Fibroblast of skin of right quadriceps (primary cell): ENCODE data around the gene TPGS1.
"Not testable (repeated sequence)": the region's sequence is repeated elsewhere in the genome, so short reads cannot be mapped to it uniquely, and the experiment has no call there.

Experiments
- DNase-seq: peaks from one replicate; pipeline ENCODE4 v3.0.0-alpha.2; 2013

Gene TPGS1

DNA sequence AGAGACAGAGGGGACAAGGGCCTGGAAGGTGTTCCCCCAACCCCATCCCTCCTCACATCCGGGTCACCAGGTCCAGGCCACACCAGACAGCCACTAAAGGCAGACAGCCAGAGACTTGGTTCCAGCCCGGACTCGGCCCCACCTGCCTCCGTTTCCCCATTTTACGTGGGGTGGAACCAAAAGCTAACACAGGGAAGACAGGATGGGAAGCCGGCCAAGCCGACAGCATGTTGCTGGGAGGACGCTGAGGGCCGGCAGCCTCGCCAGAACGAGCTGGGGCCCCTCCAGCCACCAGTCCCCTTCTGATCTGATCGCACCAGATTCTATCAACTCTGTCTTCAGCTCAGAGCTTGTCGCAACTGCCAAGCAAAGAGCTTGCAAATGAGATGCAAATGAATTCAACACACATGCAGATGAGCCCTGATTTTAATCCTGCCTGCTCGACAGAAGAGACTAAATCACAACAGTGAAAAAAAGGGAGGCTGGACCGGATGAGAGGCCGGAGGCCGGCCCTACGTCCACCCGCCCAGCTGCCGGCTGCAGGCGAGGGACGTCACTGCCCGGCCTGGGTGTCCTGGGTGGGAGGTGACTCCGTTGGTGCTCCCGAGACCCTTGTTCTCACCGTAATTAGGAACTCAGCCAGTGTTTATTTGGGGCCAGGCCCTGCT, 28.9 kb upstream of the TPGS1 start:
- no peak for DNase-seq

DNA sequence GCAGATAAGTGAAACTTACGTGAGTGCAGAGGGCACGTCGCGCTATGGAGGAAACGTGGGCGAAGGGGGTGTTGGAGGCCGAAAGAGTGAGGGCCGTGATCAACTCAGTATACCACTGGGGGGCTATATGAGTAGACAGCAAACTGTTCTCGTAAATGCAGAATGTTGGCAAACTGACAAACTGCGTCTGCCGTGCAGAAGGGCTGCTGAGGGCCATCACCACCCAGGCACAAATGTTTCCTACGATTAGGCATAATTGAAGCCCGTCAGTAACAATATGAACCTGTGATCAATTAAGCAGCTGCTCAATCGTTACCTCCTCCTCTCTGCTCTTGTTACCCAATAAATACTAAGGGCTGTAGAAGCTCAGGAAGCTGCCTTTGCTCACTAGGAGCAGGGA, 28.3 kb upstream of the TPGS1 start:
- DNase-seq, result peak; percentile 12

DNA sequence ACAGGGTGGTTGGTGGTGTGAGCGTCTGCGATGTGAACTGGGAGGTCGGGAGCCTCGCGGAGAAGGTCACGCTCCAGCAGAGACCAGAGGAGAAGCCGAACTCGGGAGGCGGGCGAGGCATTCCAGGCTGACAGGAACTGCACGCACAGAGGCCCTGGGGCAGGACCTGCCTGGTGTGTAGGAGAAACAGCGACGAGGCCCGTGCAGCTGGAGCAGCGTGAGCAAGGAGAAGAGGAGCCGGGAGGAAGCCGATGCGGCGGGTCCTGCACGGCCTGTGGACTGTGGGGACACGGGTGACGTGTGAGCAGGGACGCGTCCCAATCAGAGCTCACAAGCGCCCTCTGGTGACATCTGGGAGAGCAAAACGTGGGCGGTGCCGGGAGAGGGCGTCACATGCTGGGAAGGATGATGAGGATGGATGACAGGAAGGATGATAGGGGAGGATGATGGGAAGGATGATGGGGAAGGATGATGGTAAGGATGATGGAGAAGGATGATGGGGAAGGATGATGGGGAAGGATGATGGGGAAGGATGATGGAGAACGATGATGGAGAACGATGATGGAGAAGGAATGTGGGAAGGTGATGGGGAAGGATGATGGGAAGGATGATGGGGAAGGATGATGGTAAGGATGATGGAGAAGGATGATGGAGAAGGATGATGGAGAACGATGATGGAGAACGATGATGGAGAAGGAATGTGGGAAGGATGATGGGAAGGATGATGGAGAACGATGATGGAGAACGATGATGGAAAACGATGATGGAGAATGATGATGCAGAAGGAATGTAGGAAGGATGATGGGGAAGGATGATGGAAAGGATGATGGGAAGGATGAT, 27.1 kb upstream of the TPGS1 start:
- DNase-seq, result peak; percentile 49

DNA sequence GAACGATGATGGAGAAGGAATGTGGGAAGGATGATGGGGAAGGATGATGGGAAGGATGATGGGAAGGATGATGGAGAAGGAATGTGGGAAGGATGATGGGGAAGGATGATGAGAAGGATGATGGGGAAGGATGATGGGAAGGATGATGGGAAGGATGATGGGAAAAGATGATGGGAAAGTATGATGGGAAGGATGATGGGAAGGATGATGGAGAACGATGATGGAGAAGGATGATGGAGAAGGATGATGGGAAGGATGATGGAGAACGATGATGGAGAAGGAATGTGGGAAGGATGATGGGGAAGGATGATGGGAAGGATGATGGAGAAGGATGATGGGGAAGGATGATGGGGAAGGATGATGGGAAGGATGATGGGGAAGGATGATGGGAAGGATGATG, 26.2 kb upstream of the TPGS1 start:
- DNase-seq, result not testable (repeated sequence)

DNA sequence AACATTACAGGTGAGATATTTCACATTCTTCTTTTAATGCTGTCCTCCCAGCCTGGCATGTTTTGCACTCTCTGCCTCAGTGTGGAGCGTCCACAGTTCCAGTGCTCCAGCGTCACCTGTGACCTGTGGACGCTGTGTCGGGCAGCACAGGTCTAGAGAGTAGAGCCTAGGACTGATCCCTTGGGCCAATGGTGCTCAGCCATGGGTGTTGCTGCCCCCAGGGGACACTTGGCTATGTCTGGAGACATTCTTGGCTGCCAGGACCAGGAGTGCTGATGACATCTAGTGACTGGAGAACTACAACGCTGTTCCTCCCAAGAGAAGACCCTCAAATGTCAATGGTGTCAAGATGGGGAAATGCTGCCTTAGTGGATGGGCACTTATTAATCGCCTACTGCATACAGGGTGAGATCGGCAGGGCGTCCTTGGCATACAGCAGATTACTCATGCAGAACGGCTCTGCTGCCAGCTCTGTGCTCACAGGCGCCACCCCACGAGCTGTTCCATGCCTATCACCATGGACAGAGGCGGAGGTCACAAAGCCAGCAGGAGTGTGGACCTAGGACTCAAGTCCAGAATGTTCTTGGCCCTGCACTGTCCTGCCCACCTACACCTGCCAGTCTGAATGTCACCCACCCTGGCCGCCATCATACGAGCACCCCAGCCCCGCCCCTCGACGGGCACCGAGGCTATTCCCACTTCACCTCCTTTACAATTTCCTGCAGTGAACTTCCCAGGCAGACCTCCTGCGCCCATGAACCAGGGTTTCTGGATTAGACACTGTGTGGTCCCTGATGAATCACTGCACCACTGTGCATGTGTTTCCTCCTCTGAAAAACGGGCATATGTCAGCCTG, 24.9 kb upstream of the TPGS1 start:
- DNase-seq, result no peak

DNA sequence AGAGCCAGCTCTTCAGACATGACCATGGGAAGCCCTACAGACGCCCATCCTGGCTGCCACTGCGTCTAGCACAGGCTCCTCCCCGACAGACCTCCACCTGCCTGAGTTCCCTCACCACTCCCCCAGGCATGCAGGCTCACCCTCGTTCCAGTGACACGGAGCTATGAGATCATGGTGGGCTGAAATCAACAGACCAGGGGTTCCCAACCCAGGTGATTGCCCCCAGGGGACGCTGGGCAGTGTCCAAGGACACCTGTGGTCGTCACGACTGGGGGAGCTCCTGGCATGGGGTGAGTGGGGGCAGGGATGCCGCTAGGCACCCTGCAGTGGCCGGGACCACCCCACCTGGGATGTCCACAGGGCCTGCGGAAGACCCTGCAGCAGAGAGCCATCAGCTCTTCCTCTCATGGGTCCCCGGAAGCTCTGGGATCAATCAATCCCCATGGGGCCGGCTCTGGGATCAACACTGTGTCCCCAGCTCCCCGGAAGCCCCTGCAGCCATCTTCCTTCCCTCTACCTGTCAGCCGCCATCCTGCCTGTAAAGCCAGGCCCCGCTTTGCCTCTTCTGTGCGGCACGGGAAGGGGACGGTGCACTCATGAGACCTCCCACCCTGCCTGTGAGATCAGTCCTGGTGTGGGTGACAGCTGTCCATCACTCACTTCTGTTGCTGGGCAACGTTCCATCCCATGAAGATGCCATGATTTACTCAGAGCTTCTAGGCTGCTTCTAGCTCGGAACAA, 23.8 kb upstream of the TPGS1 start:
- no peak for DNase-seq

DNA sequence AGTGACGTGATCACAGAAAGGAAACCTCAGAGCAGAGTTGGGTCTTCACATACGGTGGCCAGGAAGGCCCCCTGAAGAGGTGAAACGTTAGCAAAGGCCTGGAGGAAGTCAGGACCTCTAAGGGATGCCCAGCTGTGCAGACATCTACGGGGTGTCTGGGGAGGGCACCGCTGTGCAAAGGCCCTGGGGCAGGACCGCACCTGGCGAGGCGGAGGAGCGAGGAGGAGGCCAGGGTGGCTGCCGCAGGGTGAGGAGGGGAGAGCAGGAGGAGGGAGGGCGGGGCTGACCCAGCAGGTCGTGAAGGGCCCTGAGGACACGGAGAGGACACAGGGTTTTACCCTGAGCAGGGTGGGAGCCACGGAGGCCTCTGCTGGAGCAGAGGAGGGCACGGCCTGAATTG, 22.8 kb upstream of the TPGS1 start:
- no peak for DNase-seq

DNA sequence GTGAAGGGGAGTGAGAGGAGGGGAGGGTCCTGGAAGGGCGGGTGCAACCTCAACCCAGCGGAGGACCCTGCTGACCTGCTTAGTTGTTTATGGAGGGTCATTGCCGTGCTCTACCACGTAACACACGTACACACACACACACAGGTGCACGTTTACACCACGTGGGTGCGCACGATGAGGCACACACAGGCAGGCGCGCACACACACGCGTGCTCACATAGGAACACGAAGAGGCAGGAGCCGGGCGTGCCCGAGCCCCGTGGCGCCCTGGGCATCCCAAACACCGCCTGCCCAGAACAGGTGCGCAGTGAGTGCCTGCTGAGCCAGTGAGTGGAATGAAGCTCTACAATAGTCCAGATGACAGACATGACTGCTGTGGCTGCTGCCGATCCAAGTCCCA, 22.2 kb upstream of the TPGS1 start:
- no peak for DNase-seq

DNA sequence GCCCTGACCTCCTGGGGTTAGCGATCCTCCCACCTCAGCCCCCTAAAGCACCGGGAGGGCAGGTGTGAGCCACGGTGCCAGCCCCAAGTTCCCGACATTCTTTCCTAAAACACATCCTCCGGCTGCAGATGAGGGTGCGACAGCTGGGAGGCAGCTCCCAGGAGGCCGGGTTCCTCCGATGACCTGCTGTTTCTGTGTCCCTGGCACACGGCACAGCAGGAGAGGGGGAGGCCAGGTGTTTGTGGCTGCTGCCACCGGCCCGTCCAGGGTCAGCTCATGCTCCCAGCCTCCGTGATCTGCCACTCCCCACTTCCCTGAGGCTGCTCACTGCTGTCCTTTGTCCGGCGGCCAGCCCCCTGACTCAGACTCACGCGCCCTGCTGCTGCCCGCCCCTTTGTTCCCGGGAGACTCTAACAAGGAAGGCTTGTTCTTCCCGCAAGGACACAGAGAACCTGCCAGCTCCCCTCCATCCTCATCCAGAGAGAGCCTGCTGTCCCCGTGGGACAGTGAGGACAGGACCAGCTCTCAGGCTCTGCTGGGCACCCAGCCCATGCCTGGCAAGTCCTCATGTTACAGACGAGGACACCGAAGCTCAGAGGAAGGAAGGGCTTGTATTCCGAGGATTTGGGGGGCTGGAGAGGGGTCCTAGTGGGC, 21.6 kb upstream of the TPGS1 start:
- DNase-seq, result no peak

DNA sequence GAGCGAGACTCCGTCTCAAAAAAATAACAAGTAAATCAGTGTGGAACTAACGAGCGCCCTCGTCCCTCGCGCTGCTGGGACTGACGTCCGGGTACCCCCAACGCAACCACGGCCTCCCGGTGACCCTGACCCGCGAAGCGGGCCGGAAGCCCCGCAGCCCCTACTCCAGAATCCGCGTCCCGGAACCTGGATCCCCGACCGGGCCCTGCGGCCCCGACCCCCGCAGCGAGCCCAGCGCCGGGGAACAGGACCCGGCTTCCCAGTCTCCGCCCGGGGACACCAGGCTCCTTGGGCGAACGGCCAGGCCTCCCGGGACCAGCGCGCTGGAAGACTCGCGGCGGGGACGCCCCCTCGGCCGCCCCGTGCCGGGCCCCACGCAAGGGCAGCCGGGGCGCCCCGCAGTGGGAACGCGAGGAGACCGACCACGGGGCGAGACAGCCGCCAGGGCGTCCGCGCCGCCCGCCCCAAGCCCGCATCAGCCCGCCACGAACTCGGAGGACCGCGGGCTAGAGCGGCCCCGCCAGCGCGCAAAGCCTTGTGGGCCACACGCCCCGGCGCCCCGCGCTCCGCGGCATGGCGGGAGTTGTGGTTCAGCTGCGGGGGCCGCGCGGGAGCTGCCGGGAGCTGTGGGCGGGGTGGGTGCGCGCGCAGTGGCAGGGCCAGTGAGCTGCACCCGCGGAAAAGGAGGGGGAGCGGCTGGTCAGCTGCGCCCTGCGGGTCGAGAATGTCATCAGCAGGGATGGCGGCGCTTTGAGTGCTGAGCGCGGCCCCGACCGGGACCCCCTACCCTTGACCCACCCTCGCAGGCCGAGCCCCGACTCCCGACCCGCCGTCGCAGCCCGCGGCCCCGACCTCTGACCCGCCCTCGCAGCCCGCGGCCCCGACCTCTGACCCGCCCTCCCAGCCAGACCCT, 18.5 kb upstream of the TPGS1 start:
- peak; percentile 94 for DNase-seq

DNA sequence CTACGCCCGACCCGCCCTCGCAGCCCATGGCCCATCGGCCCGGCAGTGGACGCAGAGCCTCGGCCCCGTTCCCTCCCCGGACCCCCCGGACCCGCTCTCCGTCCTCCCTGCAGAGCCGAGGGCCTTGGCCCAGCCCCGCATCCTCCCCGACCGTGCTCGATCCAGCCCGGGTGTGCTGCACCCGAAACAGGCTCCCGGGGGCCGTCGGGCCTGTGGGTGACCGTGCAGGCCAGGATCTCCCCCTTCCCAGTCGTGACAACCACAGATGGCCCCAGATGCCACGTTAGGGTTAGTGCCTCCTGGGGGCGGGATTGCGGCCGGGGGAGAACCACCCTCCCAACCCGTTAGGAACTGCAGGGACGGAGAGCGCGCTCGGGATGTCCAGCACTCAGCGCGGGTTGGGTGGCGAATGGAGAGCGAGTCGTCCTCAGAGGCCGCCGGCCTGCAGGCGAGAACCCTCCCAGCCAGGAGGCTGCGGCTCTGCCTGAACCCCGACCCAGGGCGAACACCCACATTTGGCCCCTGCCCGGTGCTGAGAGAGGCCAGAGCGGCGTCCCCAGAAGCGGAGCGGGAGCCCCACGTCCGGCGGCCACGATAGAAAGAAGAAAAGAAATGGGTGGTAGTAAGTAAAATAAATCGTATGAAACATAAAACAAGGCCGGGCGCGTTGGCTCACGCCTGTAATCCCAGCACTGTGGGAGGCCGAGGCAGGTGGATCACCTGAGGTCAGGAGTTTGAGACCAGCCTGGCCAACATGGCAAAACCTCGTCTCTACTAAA, 17.7 kb upstream of the TPGS1 start:
- DNase-seq, result no peak

DNA sequence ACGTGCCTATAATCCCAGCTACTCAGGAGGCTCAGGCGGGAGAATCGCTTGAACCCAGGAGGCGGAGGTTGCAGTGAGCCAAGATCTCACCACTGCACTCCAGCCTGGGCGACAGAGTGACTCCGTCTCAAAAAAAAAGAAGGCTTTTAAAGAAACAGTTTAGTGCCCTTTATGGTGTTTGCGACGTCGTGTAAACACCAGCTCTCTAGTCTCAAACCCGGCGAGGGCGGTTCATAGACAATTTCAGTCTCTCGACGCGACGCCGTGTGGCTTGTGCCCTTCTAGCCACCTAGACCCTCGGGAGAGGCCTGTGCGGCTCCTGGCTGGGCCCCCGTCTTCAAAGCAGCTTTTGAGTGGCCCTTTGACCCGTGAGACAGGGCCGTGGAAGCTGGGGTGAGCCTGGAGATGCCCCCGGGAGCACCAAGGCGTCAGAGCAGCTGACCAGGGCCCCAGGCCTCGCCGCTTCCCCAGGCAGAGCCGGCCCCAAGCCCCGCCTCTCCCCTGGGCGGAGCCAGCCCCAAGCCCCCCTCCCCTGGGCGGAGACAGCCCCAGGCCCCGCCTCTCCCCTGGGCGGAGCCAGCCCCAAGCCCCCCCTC, 16.1 kb upstream of the TPGS1 start:
- DNase-seq, result no peak

DNA sequence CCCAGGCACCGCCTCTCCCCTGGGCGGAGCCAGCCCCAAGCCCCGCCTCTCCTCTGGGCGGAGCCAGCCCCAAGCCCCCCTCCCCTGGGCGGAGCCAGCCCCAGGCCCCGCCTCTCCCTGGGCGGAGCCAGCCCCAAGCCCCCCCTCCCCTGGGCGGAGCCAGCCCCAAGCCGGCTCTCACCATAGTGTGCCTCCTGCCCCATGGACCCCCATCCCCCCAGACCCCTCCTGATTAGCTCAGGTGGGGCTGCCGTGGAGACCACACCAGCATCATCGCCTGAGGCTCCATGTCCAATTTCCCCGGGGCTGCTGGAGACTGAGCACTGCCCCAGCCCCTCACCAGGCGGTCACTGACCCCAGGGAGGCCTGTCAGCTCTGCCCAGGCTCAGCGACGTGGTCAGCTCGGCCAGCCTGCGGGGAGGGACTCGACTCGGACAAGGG, 15.2 kb upstream of the TPGS1 start:
- DNase-seq, result no peak

DNA sequence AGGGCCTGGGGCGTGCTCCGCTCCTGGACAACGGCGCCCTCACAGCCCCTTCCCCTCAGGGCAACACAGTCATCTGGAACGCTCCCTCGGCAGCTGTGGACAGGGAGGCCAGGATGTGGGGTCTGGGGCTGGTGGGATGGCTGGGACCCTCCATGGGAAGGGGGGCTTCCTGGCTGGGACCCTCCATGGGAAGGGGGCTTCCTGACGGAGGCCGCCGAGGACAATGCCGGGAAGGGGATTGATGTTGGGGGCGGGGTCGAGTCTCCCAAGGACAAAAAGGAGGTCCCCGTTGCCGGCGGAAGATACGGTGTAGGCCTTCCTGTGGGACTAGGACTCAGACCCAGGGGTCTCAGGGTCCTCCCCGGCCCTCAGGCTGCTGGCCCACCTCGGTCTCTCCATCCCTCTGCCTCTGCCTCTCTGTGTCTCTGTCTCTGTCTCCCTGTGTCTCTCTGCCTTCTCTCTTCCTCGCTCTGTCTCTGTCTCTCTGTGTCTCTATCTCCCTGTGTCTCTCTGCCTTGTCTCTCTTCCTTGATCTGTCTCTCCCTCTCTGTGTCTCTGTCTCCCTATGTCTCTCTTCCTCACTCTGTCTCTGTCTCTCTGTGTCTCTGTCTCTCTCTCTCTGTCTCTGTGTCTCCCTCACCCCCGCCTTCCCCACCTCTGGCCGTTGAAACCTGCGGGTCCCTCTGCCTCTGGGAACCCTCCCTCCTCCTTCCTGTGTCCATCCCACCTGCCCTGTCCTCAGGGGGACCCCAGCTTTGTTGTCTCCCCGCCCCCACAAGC, 13.7 kb upstream of the TPGS1 start:
- DNase-seq, result no peak

DNA sequence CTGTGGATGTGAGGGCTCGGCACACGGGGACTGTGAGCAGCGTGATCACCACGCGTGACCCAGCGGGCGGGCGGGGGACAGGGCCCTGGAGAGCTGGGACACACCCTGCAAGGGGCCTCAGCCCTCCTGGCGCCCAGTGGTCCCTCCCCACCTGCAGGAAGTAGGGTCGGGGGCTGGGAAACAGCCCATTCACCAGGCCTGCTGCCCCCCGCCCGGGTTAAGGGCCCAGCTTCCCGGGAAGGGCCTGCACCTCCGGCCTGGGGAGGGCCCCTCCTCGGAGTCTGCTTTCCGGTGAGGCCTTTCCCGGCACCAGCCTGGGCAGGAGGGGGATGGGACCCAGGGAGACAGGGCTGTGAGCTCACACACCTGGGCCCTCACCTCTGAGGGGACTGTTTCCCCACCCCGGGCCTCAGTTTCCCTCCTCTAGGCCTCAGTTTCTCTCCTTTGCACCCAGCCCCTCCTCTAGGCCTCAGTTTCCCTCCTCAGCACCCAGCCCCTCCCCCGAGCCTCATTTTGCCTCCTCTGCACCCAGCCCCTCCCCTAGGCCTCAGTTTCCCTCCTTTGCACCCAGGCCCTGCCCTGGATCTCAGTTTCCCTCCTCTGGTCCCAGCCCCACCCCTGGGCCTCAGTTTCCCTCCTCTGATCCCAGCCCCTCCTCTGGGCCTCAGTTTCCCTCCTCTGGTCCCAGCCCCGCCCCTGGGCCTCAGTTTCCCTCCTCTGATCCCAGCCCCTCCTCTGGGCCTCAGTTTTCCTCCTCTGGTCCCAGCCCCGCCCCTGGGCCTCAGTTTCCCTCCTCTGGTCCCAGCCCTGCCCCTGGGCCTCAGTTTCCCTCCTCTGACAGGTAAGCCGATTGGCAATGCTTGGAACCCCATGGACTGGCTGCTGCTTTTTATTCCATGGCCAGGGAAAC, 12.9 kb upstream of the TPGS1 start:
- no peak for DNase-seq

DNA sequence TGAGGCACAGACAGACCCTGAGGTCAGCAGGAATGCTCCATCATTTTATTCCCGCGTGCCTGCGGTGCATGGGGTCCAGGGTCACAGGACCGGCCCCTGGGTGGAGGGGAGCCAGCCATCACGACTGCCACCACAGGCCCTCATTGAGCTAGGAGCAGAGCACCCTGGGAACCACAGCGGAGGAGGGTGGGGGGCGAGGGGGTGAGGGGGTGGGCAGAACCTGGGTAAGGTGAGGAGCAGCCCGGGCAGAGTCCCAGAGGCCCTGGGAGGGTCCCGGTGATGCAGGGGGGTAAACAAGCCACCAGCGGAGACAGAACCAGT, 12.3 kb upstream of the TPGS1 start:
- no peak for DNase-seq

DNA sequence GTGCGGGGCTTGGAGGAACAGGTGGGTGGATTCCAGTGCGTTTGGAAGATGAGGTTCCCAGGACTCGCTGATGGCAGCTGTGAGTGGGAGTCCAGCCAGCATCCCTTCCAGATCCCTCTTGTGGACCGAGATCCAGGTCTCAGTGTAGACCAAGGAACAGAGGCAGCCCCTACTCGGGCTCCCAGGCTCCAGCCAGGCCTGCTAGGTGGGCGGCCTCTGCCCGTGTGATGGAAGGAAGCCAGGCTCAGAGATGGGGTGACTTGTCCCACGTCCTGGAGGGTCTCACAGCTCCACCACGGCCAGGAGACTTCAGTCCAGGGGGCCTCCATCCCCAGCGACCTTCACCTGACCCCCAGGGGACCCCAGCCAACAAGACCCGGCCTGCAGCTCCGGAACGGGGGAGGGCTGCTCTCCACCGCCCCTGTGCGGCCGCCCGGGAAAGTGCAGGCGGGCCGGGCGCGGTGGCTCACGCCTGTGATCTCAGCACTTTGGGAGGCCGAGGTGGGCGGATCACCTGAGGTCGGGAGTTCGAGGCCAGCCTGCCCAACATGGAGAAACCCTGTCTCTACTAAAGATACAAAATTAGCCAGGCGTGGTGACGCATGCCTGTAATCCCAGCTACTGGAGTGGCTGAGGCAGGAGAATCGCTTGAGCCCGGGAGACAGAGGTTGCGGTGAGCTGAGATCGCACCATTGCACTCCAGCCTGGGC, 11.7 kb upstream of the TPGS1 start:
- no peak for DNase-seq
